Hematopoietic multipotent progenitor cell treated with erythropoietin and hydrocortisone succinate and interleukin-3 and kit ligand, for 15 days (in vitro differentiated cells): Measurements from ENCODE around the gene RPS6KB1.
"Not testable (repeated sequence)": the region's sequence is repeated elsewhere in the genome, so short reads cannot be mapped to it uniquely, and the experiment has no call there.

Experiments used
- DNase-seq: peaks from one replicate; pipeline ENCODE4 v3.0.0-alpha.2; 2015; ENCODE audit warnings: low spot score

RPS6KB1 gene

GRCh38 chr17:59872351-59872750 is 20.6 kb upstream of the RPS6KB1 start:
- no peak for DNase-seq

GRCh38 chr17:59873414-59873813 is 19.5 kb upstream of the RPS6KB1 start:
- DNase-seq, result not testable (repeated sequence)

GRCh38 chr17:59874376-59874775 is 18.5 kb upstream of the RPS6KB1 start:
- DNase-seq, result no peak

GRCh38 chr17:59876107-59876506 is 16.8 kb upstream of the RPS6KB1 start:
- no peak for DNase-seq

- no peak for DNase-seq
Observed at GRCh38 chr17:59877965-59878364, 15.0 kb upstream of the RPS6KB1 start.

- no peak for DNase-seq
Observed at GRCh38 chr17:59878624-59879023, 14.3 kb upstream of the RPS6KB1 start.

- no peak for DNase-seq
Observed at GRCh38 chr17:59884861-59885260, 8.1 kb upstream of the RPS6KB1 start.

GRCh38 chr17:59888145-59888750 is 4.7 kb upstream of the RPS6KB1 start:
- no peak for DNase-seq

- no peak for DNase-seq
Observed at GRCh38 chr17:59890720-59891119, 2.2 kb upstream of the RPS6KB1 start.

GRCh38 chr17:59892251-59892923 is 534 bp upstream of the RPS6KB1 start:
- no peak for DNase-seq

- DNase-seq, result no peak
Observed at GRCh38 chr17:59893676-59894100, 767 bp downstream of the RPS6KB1 start.

GRCh38 chr17:59897090-59897489 is 4.2 kb downstream of the RPS6KB1 start:
- no peak for DNase-seq

GRCh38 chr17:59899099-59899498 is 6.2 kb downstream of the RPS6KB1 start:
- DNase-seq, result peak; percentile 21

- no peak for DNase-seq
Observed at GRCh38 chr17:59901604-59902003, 8.7 kb downstream of the RPS6KB1 start.

GRCh38 chr17:59903455-59903854 is 10.5 kb downstream of the RPS6KB1 start:
- DNase-seq, result no peak

- no peak for DNase-seq
Observed at GRCh38 chr17:59907467-59907866, 14.5 kb downstream of the RPS6KB1 start.

- peak; percentile 74 for DNase-seq
Observed at GRCh38 chr17:59914274-59914854, 21.4 kb downstream of the RPS6KB1 start.

- no peak for DNase-seq
Observed at GRCh38 chr17:59916446-59916845, 23.5 kb downstream of the RPS6KB1 start.

GRCh38 chr17:59920637-59921036 is 27.7 kb downstream of the RPS6KB1 start:
- not testable (repeated sequence) for DNase-seq

- DNase-seq, result not testable (repeated sequence)
Observed at GRCh38 chr17:59930121-59930520, 37.2 kb downstream of the RPS6KB1 start.

GRCh38 chr17:59930768-59931167 is 37.8 kb downstream of the RPS6KB1 start:
- not testable (repeated sequence) for DNase-seq

- not testable (repeated sequence) for DNase-seq
Observed at GRCh38 chr17:59933317-59933716, 40.4 kb downstream of the RPS6KB1 start.

GRCh38 chr17:59940697-59941096 is 47.8 kb downstream of the RPS6KB1 start:
- not testable (repeated sequence) for DNase-seq
